Heart left ventricle (tissue), 13 donors: Measurements from ENCODE around the gene PGAP6.

Source experiments
- CTCF ChIP-seq, 12 donors: fragments of 200-600 bp; sonication (generic) in 4 of 12; IDR thresholded peaks; one replicate each; pipeline versions ENCODE4 v1.5.0 to v1.8.0; 2018 to 2022; ENCODE audit warnings: antibody characterized with exemption in 12 of 12, mild to moderate bottlenecking in 5 of 12
- POLR2A ChIP-seq, 2 donors: fragments of 450-650 bp; IDR thresholded peaks; one replicate each; pipeline ENCODE4 v1.6.1; 2017; ENCODE audit warnings: antibody characterized with exemption in 2 of 2, mild to moderate bottlenecking in 2 of 2, moderate library complexity in 2 of 2
- donor health status: ischemic (EF 13 %, LVEDD 7.1; RV severe dilation, severe dysfunction).
- donor health status: DM: no; HTN: yes; CAD: no.
- donor health status: DM: no; HTN: no; CAD: no.
- donor health status: ischemic (EF 25% LVEDD 6.9; RV normal size, moderate dysfunction).
- donor health status: ischemic (EF 25% LVEDD 5.7; RV mildly dilated, moderate dysfunction).
- donor health status: ischemic (EF 35%, LVEDD 5.7; RV mildly dilated, moderate dysfunction).
- donor health status: nonischemic (EF 11% LVEDD 7.7; RV severe dilation, severe dysfunction).
- donor health status: DM: yes; HTN: yes; CAD: no.
- donor health status: PGD.
- donor health status: ischemic (EF 29% LVEDD 5.4; RV normal size, mild dysfunction).
- donor health status: nonischemic (EF 23%, LVEDD 6.1; RV moderate dilation, normal function).

- no peak for TF ChIP-seq CTCF (IDR thresholded peaks at IDR 0.05)
- no peak for TF ChIP-seq POLR2A (IDR thresholded peaks at IDR 0.05)
Observed at GRCh38 chr16:363110-363765, 18.5 kb downstream of the PGAP6 start.
